Suppressor macrophage treated with lipopolysaccharide for 1 hour (primary cell): ENCODE measurements around the gene TMEM108.
A peak's percentile ranks its signal among the peaks of the same experiment; 100 is the strongest.

Experiments
- DNase-seq, 3 donors: peaks; one replicate each; pipeline ENCODE4 v3.0.0-alpha.2; 2020 to 2022

TMEM108 gene

GRCh38 chr3:133121450-133121849, 83.3 kb downstream of the TMEM108 start:
- DNase-seq: no peak

GRCh38 chr3:133123636-133124035, 85.4 kb downstream of the TMEM108 start:
- no peak for DNase-seq

- no peak for DNase-seq
Observed at GRCh38 chr3:133124511-133124910, 86.3 kb downstream of the TMEM108 start.

DNA sequence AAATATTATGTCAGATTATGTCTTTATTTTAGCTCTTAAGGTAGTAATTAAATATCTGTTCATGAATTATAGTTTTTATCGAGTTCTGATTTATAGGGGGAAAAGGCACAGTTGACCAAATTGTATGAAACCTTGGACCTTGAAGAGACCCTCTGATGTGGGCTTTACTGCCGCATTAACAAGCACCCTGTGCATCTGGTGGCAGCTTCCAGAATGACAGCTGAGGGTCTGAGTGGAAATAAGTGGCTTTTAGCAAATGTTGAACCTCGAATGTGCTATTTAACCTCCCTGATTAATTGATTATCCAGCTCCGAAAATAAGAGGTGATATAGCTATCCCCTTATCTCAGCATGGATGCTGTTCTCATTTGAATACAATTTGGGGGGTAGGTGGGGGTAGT, 87.0 kb downstream of the TMEM108 start:
- no peak for DNase-seq

DNA sequence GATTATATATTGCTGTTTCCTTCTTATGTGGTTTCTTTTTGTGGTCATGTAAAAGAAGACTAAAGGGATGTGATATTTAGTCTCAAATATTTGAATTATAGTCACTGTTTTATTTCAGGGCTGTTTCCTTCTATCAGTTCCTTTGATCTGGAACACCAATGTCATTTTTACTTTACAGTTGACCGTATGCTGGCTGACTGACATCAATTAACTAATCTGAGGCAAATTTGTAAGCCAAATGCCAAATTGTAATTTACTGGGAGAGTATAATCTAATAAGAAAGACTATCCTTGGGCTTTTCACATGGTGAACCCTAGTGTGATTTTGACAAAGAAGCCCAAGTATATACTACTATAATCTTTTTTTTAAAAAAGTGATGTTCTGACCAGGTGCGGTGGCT, 87.6 kb downstream of the TMEM108 start:
- DNase-seq: no peak

DNA sequence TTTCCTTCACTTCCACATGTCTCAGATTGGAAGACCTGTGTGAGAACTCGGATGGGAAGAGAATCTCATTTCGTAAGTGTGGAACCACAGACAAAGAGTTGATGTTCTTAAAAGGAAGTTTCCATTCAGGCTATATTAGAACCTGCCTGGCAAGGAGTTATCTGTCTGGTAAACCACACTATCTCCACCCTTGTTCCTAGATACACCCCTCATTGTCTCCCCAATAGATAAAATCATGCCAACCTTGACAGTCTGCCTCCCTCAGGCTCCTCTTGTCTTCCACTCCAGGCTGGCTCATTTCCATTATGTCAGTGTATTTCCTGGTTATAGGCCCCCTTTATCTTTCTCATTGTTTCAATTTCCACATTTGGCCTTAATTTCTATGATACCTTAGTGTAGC, 89.2 kb downstream of the TMEM108 start:
- DNase-seq: no peak

DNA sequence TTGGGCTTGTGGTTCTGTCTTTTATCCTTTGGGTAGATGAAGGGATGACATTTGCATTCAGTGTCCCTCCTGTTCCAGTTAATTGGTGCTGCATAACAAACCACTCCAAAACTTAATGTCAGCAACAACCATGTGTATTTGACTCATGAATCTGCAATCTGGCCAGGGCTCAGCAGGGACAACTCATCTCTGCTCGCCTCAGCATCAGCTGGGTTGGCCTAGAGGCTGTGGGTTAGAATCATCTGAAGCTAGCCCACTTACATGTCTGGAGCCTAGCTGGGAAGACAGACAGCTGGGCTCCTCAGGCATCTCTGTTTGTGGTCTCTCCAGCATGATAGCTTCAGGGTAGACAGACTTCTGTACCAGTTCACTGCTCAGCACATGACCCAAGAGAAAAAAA, 92.0 kb downstream of the TMEM108 start:
- DNase-seq: no peak

GRCh38 chr3:133135306-133135705, 97.1 kb downstream of the TMEM108 start:
- DNase-seq: no peak

GRCh38 chr3:133136114-133137041, 98.2 kb downstream of the TMEM108 start:
- no peak for DNase-seq

GRCh38 chr3:133137042-133137996, 99.1 kb downstream of the TMEM108 start:
- DNase-seq: no peak

DNA sequence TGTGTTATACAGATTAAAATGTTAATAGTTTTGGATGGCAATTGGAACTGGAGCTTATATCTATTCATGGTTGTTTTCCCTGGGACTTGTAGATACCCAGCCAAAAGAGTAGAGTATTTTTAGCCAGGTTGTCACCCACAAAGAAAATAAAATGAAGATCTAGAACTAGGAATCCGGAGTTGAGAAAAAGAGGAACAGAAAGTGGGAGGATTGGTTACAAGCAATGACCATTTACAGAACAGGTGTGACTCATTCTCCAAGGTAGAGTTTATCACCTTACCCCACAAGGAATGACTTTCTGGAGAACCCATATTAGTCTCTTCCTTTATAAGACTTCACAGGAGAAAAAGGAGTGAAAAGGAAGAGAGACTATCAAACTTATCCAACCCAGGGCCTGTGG, 99.8 kb downstream of the TMEM108 start:
- no peak for DNase-seq

DNA sequence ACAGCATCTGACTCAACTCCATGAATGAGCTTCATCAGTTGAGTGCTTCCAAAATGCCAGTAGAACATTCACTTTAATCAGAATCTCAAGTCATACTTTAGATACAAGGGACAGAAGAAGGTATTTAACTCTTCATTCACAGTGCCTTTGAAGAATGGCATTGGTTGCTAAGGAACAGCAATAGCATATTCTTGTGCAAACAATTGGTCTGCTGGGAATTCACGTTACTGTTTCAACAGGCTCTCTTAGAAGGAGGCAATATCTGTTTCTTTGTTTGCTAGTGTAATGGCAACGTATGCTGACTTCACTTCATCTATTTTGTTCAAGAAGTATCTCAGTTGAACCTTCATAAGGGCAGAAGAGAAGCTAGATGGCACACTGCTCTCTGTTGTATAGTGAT, 113.9 kb downstream of the TMEM108 start:
- no peak for DNase-seq

- DNase-seq: no peak
Observed at GRCh38 chr3:133152681-133153220, 114.6 kb downstream of the TMEM108 start.

DNA sequence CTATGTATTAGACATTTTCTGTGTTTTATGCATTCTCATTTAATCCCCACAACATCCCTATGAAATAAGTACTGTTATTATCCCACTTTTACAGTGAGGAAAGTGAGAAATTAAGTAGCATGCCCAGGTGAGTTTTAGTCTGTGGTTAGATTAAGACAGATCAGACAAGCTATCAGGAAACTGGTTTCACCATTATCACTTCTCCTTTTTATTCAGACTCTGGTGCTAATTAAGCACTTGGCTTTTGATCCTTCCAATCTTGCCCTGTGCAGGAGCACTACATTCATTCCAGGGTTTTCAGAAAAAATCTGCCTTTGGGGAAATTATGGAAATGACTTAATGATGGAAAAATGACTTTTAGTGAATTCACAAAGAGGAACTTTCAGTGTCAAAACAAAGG, 115.2 kb downstream of the TMEM108 start:
- no peak for DNase-seq

GRCh38 chr3:133157716-133158115, 119.5 kb downstream of the TMEM108 start:
- no peak for DNase-seq

- no peak for DNase-seq
Observed at GRCh38 chr3:133158686-133159085, 120.5 kb downstream of the TMEM108 start.

- DNase-seq: peak in 1 of 3 donors; percentile 2
Observed at GRCh38 chr3:133159498-133160475, 121.6 kb downstream of the TMEM108 start.

- no peak for DNase-seq
Observed at GRCh38 chr3:133161656-133162055, 123.5 kb downstream of the TMEM108 start.

DNA sequence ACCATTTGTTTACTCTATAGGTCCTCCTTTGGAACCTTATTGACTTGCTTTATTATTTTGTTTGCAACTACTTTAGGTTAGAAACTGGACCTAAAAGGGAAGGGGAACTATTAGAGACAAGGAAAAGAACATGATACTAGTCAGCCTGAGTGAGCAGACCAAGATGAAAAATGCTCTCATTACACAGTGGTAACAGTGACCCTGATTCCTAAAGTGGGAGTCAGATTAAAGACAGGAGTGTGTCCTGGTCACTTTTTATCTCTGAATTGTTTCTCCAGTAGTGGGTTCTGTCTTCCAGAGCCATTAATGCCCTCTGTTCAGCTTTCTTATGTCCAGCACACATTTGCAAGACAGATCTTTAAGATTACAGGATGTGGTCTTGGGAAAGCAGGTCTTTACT, 124.1 kb downstream of the TMEM108 start:
- DNase-seq: no peak

DNA sequence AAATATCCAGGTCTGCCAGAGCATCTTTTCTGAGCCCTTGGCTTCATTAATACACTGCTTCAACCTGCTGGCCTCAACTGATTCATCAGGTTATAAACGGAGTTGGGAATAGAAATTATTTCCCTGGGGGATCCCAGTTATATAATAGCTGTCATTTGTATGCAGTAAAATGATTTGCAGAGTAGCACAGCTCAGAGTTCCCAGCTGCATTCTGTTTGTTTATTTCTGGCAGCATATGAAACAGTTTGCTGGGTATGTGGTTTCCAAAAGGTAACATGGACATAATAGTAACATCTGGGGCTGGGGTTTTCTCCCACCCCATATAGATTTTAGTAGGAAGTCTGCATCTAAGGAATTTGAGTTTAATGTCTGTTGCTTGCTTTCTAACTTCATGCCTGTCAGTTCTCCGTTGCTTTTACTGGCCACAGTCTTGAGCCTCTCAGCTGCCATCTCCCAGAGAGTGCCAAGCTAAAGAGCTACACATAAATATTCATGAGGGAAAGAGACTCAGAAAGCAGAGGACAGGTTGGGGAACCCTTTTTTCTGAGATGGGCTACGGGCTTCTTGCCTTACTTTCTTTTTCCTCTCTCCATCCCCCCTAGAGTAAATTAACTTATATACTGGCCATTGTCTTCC, 124.6 kb downstream of the TMEM108 start:
- no peak for DNase-seq

DNA sequence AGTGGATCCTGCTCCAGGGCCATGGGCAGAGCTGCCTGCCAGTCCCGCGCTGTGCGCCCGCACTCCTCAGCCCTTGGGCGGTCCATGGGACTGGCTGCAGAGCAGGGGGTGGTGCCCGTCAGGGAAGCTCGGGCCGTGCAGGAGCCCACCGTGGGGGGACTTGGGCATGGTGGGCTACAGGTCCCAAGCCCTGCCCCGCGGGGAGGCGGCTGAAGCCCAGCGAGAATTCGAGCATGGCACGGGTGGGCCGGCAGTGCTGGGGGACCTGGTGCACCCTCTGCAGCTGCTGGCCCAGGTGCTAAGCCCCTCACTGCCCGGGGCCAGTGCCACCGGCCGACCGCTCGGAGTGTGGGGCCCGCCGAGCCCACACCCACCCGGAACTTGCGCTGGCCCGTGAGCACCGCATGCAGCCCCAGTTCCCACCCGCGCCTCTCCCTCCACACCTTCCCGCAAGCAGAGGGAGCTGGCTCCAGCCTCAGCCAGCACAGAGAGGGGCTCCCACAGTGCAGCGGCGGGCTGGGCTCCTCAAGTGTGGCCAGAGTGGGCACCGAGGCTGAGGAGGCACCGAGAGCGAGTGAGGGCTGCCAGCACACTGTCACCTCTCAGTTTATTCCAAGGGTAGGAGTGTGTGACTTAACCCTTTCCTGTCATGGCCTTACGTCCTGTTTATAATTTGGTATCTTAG, 129.3 kb downstream of the TMEM108 start:
- no peak for DNase-seq
